Activated T-cell treated with anti-CD3 and anti-CD28 coated beads, Interleukin-2, amount 50 U/mL, for 1 hour (primary cell): ENCODE results near the gene PPP1R3G.
A peak's percentile ranks its signal among the peaks of the same experiment; 100 is the strongest.

ENCODE experiments used
- DNase-seq: peaks from one replicate; pipeline ENCODE4 v3.0.0-alpha.2; 2020

PPP1R3G gene

GRCh38 chr6:5121956-5122355, 36.8 kb downstream of the PPP1R3G start:
- no peak for DNase-seq

- DNase-seq, result no peak
These were observed 37.5 kb downstream of the PPP1R3G start for GRCh38 chr6:5122504-5123112.

DNA sequence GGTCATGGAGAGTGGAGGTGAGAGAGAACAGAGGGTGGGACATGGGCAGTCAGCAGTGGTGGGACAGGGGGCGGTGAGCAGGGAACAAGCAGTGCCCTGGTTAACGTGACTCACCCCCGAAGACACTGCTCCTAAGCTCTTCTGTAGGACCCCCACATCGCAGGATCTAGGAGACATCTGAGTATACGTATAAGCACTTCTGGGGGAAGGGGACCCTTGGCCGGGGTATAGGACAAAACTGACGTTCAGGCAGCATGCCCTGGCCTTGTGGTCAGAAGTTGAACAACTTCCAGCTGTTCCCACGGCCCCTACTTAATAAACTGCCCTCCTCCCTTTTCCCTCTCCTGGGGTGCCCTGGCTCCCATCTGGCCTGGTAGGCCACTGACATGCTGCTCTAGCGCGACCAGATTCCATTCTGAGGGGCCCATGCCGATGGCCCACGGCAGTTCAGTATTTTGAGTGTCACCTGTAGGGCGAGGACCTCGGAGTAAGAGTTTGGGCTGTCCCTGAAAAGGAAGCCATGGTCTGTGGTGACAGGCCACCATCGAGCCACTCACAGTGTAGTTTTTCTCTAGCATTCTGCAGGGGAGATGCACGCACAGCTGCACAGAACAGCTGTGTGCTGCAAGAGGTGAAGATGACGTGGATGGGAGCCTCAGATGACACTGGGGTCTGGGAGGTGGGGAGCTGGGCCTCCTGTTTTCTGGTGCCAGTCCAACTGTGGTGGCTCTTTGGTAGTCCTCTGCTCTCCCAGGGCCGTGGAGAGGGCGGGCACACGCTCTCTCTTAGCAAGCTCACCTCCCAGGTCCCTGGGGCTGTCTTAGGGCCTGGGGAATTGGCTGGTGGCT, 38.4 kb downstream of the PPP1R3G start:
- no peak for DNase-seq

DNA sequence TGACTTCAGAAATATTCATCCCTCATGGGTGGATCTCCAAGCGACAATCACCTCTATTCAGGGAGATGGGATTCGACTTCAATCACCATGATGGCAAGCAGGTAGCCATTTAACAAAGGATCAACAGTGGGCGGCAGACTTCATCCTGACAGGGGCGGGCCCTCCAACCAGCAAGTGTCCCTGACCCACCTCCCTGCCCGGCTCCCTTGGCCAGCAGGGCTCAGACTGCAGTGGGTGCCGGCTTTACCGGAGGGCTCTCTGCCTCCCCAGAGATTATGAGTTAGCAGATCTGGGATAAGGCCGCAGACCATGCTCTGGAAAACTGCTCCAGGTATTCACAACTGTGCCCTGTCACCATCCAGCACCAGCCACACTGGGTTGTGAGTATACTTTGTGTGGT, 39.4 kb downstream of the PPP1R3G start:
- DNase-seq, result no peak

GRCh38 chr6:5125152-5126006, 40.2 kb downstream of the PPP1R3G start:
- DNase-seq, result no peak

DNA sequence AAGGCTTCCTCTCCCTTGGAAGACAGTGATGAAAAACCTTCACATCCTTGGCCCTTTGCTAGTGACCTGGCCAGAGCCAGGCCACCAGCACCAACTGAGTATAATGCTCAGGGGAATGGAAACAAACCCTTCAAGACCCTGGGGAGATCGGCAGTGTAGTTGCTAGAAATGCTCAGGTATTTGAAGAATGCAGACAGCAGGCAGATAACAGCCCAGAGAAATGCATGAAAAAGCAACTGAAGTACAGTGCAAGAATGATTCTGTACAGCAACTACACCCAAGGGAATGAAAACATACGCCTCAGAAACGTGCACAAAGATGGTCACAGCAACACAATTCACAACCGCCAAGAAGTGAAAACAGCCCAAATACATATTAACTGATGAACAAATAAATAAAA, 41.1 kb downstream of the PPP1R3G start:
- no peak for DNase-seq

DNA sequence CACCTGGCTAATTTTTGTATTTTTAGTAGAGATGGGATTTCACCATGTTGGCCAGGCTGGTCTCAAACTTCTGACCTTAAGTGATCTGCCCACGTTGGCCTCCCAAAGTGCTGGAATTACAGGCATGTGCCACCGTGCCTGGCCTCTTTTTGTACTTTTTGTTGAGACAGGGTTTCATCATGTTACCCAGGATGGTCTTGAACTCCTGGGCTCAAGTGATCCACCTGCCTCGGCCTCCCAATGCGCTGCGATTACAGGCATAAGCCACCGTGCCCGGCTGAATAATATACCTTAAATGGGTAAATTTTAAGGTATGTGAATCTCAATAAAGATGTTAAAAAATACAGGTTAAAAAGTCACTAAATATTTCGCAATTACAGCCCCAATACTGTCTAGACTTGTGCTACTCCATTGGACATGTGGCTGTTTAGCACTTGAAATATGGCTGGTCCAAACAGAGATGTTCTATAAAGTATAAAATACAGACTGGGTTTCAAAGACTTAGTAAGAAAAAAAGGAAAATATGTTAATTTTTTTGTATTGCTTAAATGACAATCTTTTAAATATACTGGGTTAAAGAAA, 42.1 kb downstream of the PPP1R3G start:
- no peak for DNase-seq

- DNase-seq, result no peak
These were observed 43.2 kb downstream of the PPP1R3G start for GRCh38 chr6:5128351-5128750.

DNA sequence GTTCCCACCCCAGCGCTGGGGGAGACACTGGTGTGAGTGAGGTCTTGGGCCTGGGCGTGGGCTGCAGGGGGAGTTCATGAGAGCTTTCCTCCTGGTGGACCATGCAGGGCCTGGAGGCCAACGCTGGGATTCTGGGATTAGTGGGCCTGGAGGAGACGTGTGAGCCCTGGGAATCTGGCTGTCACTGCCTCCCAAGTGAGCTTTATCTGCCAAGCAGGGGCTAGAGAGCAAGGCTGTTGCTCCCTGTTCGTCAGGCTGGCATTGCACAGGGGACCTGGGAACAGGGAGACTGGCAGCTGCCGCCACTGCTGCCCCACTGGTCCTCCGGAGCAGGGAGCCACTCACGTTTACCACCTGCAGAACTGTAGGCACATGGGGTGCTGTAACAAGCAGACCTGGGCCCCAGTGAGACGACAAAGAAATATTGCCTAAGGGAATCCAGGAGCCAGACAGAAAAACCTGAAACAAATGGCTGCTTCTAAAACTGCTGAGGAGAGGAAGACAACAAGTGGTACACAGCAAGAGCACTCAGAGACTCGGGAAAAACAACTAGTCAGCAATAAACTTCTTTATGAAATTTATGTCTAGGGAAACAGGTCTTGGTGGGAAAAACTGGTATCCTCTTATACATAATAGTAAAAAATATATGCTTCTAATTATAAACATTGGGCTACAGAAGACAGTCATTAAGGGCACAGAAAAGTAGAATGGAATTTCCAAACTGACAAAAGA, 45.2 kb downstream of the PPP1R3G start:
- no peak for DNase-seq

GRCh38 chr6:5132731-5133130, 47.6 kb downstream of the PPP1R3G start:
- no peak for DNase-seq

DNA sequence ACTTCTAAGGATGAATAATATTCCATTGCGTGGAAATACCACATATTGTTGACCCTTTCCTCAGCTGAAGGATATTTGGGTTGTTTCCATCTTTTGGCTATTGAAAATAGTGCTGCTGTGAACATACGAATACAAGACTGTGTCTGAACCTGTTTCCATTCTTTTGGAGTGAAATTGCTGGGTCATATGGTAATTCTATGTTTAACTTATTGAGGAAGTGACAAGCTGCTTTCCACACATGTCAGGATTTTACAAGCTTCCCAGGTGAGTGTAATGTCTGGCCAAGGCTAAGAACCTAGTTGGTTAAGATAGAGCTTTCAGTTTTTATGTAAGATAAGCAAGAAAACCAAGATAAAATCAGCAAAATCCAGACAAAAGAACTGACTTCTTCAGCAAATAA, 48.8 kb downstream of the PPP1R3G start:
- no peak for DNase-seq

GRCh38 chr6:5135788-5136376, 50.7 kb downstream of the PPP1R3G start:
- peak; percentile 31 for DNase-seq

GRCh38 chr6:5136851-5137250, 51.7 kb downstream of the PPP1R3G start:
- DNase-seq, result no peak
